Gastroesophageal sphincter (tissue), 3 donors: ENCODE data around the gene KCNIP2.

Experiments used
- EP300 ChIP-seq: sonication (generic); formaldehyde crosslinking; IDR thresholded peaks from one replicate; pipeline ENCODE4 v1.6.1; 2017; ENCODE audit warnings: antibody characterized with exemption, mild to moderate bottlenecking
- POLR2AphosphoS5 ChIP-seq: sonication (generic); formaldehyde crosslinking; IDR thresholded peaks from one replicate; pipeline ENCODE4 v1.6.1; 2017; ENCODE audit warnings: antibody characterized with exemption
- TF ChIP-seq, protein P1 (sequence below), 4 experiments: fragments of 200-600 bp in 2 of 4; fragments of 450-650 bp in 2 of 4; sonication (generic) in 1 of 4; IDR thresholded peaks; one replicate each; pipeline ENCODE4 v1.5.1; 2017 to 2019; ENCODE audit warnings: antibody characterized with exemption in 4 of 4, mild to moderate bottlenecking in 2 of 4, moderate library complexity in 2 of 4

DNA sequence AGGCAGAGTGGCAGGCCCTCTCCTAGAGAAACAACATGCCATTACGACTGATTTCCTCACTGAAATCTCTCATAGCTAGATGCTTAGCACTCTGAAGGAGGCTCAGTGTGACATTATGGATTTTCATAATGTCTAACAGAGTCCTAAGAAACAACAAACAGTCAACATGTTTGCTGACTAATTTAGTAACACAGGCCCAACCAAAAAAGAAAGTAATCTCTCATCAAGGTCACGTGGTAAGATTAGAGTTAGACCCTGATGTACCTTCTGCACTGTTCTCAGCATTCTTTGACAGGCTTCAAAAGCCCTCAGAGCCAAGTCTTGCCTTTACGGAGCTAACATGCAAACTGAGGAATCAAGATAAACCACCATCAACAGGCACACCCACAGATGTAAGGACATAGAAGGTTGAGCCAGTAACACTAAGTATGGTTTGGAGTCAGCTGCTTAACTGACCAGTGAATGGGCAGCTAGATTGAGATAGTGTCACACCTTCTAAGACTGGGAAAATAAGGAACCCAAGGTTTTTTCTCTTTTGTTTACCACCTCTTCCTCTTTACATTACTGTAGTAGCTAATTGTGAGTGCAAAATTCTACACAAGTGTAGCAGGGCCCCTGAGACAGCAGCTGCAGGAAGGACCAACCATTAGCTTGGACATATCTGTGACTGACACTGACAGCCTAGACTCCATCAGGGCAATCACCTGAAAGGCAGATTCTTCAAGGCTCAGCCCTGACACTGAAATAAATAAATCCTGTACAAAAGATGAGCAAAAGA lies 15.3 kb upstream of the KCNIP2 start:
- TF ChIP-seq, protein P1, sequence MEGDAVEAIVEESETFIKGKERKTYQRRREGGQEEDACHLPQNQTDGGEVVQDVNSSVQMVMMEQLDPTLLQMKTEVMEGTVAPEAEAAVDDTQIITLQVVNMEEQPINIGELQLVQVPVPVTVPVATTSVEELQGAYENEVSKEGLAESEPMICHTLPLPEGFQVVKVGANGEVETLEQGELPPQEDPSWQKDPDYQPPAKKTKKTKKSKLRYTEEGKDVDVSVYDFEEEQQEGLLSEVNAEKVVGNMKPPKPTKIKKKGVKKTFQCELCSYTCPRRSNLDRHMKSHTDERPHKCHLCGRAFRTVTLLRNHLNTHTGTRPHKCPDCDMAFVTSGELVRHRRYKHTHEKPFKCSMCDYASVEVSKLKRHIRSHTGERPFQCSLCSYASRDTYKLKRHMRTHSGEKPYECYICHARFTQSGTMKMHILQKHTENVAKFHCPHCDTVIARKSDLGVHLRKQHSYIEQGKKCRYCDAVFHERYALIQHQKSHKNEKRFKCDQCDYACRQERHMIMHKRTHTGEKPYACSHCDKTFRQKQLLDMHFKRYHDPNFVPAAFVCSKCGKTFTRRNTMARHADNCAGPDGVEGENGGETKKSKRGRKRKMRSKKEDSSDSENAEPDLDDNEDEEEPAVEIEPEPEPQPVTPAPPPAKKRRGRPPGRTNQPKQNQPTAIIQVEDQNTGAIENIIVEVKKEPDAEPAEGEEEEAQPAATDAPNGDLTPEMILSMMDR (IDR thresholded peaks at IDR 0.05) = no peak
- TF ChIP-seq POLR2AphosphoS5 (no peak), EP300 (no peak)
